Stimulated activated CD4-positive, alpha-beta T cell treated with anti-CD3 and anti-CD28 coated beads, Interleukin-12 subunit alpha, Interleukin-12 subunit beta, amount 100 ng/mL, for 48 hours (primary cell): ENCODE data around the gene TRIM62.

ENCODE experiments used
- DNase-seq, 3 donors: peaks; one replicate each; pipeline ENCODE4 v3.0.0-alpha.2; 2020; ENCODE audit warnings: low read depth in 2 of 3, low spot score in 1 of 3

TRIM62 gene

DNA sequence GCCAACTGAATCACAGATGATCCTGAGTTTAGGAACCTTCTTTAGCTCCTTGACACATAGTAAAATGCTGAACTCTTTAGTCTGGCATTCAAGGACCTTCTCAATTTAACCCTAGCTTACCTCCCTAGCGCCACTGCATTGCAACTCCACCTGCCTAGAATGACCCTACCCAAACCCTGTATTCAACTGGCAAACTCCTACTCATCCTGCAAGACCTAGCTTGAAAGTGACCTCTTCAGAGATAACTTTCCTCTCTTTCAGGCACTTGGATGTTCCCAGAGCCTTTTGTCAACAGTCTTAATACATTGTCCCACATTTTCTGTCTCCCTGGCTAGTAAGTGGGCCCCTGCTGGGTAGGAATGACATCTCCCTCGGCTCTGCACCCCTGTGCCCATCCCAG, 19.7 kb downstream of the TRIM62 start:
- no peak for DNase-seq

DNA sequence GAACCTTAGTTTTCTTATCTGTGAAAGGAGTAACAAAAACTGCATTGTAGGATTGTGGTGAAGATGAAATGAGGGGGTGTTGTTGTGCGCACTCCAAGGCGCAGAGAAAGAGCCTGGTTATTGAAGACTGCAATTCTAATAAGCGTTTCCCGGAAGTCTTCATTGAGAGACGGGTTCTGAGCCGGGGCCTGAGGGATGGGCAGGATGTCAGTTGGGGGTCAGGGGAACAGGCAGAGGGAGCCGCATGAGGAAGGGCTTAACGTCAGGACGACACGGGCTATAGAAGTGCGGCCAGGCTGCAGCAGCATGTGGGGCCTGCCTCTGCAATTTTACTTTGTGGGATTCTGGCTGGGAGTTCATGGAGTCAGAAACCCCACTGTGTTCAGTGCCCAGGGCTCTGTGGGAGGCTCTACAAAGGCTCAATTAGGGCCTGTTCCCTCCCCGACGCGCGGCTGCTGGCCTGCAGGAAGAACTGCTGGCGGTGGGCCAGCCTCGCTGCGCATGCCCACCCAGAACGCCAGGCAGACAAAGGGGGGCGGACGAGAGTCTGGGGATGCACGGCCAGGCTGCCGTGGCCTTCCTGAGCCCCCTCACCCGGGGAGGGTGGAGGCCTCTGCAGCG, 20.7 kb downstream of the TRIM62 start:
- DNase-seq = no peak

DNA sequence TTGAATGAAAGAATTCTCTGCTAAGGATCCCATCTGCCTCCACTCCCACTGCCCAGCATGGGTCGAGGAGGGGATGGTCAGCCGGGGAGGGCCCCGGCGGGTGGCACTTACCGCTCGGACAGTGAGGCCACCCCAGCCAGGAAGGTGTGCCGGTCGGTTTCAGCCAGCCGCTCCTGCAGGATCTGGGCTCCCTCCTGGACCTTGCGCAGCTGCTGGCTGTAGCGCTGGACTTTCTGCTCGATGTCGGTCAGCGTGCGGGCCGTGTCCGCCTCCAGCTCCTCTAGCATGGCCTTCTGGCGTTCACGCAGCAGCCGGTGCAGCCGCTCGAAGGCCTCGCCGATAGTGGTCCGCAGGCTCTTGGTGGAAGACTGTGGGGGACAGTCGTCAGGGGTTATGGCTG, 22.3 kb downstream of the TRIM62 start:
- no peak for DNase-seq

DNA sequence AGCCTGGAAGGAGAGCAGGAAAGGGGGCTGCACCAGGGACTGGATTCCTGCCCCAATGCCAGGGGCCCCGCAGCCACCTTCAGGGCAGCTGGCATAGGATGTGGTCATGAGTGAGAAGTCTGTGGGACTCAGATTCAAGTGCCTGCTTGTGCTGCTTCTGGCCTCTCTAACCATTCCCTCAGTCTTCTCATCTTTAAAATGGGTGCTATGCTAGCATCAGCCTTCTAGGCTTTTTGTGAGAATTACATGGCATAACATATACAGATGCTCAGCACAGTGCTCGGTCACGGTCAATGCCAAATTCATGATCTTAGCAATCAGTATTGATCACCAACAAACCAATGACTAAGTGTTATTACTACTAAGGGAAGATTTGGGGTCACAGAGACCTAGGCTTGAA, 23.5 kb downstream of the TRIM62 start:
- no peak for DNase-seq

DNA sequence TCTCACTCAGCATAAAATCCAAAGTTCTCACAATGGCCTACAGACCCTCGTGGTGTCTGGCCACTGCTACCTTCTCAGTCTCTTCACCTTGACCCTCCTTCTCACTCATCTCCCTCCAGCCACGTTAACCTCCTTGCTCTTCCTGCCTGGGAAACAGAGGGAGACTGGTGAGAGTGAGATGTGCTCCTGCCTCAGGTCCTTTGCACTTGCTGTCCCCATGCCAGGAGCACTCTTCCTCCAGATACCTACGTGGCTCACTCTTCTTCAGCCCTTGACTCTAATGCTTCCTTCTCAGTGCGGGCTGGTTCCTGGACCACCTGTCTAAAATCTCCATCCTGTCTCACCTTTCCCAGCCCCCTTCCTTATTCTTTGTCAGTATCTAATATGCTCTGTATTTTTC, 24.7 kb downstream of the TRIM62 start:
- DNase-seq = no peak

DNA sequence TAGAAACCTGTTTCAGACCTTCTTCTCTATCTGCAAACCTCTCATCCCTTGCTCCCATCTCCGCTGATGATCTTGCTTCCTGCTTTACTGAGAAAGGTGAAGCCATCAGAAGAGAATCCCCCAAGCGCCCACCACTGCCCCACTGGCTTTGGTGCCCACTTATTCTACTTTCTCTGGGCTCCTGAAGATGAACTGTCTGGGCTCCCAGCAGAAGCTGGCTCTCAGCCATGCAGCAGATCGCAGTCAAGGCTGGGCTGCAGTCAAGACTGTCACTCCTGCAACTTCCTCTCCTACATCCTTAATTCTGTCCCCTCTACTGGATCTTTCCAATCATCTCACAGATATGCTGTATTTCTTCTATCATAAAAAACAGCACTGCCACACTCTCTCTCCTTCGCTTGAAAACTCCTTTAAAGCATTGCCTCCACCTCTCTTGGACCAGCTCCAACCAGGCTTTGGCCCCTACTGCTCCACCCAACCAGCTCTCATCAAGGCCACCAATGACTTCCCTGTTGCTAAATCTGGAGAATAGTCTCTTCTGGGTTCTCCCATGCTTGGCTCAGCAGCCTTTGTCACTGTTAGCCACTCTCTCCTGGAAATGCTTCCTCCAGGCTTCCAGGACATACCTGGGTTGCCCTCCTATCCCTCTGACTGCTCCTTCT, 25.8 kb downstream of the TRIM62 start:
- no peak for DNase-seq

DNA sequence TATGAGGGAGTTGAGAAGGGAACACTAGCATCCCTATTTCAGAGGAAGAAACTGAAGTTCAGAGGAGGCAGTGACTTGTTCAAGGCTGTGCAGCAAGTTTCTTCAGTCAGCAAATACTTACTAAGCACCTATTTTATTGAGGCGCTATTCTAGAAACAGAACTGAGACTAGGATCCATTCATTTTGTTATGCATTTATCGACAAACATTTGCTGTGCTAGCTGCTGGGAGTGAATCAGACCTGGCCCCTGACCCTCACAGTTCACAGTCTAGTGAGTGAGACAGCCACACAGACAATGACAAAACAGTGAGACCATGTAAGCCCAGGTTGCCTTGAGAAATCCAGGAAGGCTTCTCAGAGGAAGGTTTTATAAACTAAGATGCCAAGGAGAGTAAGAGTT, 28.2 kb downstream of the TRIM62 start:
- no peak for DNase-seq

DNA sequence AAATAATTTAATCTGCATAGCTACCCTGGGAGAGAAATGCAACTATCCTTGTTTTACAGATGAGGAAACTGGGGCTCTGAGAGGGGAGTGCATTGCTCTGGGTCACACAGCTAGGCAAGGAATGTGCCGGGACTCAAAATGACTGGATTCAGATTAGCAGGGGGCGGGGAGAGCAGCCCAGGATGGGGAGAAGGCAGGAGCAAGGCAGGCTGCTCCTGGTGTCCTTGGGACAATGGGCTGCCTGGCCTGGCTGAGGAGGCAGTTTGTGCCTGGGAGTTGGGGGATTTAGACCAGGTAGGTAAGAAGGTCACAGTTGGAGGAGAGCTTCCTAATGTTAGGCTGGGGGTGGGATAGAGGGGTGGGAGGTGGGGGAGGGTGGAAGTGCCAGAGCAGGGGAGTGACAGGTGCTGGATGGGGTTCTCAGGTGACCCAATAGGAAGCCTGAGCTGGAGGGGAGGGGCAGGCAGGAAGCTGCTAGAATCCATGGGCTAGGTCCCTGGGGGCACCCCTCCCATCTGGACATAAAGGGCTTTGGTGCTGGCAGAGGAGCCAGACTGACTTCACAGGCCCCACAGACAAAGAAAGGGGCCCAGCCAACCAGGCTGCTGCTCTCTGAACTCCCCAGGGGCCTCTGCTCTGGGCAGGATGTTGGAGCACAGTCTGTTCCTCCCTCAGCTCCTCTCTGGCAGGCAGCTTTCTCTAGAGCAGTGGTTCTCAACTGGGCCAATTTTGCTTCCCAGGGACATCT, 29.0 kb downstream of the TRIM62 start:
- no peak for DNase-seq

DNA sequence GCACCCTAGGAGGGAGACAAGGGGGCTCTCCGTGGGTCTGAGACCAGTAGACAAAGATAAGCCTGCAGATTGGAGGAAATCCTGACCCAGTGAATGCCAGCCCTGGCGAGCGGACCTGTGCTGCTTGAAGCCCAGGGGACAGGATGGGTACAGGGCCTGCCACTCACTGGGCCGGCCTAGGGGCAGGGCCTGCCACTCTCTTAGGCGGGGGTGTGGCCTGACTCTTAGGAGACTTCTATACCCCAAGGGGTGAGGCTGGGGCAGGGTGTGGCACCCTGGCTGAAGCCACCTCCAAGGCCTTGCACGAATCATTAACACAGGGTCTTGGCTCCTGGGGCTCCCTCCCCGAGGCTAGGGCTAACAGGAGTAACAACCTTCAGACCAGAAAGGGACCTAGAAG, 30.7 kb downstream of the TRIM62 start:
- no peak for DNase-seq

DNA sequence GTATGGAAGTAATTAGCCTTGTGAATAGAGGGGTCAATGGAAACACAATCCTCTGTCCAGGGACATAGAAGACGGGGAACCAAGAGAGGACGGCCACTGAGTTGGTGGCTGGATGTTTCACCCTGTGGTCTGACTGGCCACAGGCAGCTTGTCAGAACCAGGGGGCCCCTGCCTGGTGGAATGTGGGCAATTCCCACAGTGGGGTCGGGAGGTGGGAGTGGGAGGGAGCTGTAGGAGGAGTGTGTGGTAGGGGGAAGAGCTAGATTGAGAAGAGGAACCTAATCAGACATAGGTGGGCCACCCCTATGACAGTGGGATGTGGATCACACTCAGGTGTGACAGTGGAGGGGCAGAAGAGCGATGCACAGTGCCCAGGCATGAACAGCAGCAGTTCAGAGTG, 31.3 kb downstream of the TRIM62 start:
- no peak for DNase-seq

DNA sequence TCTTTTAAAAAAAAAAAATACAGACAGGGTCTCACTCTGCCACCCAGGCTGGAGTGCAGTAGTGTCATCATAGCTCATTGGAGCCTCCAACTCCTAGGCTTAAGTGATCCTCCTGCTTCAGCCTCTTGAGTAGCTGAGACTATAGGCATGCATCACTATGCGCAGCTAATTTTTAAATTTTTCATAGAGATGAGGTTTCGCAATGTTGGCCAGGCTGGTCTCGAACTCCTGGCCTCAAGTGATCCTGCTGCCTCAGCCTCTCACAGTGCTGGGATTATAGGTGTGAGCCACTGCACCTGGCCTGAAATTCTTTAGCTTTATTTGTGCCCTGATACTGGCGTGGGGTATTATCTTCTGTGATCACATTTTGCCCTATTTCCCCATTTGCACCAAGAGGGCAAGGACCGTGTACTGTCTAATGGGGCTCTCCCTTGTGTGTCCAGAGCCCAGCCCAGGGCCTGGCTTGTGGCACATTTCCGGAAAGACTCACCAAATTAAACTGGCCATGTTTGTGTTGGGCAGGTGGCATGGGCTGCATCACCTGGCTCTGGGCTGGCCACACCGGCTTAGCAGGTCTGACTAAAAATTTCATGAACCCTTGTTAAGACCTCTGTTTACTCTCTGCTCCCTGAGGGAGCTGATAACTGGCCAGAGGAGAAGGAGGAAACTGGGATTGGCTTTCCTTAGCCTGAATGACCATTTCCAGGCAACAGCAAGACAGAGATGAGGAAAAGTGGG, 32.2 kb downstream of the TRIM62 start:
- no peak for DNase-seq

DNA sequence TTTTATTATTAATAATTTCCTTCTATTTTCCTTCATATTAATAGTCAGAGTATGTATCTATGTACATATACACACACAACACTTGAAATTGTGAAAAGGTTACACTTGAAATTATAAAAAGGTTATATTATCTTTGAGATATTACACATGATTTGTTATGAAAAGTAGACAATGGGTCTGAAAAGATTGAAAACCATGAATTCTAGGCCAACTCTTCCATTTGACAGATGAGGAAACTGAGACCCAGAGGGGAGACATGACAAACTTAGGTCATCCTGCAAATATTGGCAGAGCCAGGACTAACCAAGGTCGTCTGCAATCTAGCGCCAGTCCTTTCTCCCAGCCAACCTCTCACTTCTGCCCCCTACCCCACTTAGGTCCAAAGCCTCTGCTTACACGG, 33.2 kb downstream of the TRIM62 start:
- no peak for DNase-seq

DNA sequence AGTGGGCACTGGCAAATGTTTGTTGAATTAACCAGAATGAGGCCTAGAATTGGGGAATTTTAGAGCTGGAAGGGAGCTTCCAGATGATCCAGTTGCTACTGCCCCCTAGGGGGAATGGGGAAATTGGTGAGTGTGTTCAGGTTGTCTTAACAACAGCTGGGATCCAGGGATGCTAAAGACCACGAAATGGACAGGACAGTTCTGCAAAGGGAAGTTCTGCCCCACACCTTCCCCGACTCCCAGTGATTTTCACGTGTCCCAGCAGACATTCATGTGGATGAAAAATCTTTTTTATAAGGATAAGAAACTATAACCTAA, 33.9 kb downstream of the TRIM62 start:
- no peak for DNase-seq

DNA sequence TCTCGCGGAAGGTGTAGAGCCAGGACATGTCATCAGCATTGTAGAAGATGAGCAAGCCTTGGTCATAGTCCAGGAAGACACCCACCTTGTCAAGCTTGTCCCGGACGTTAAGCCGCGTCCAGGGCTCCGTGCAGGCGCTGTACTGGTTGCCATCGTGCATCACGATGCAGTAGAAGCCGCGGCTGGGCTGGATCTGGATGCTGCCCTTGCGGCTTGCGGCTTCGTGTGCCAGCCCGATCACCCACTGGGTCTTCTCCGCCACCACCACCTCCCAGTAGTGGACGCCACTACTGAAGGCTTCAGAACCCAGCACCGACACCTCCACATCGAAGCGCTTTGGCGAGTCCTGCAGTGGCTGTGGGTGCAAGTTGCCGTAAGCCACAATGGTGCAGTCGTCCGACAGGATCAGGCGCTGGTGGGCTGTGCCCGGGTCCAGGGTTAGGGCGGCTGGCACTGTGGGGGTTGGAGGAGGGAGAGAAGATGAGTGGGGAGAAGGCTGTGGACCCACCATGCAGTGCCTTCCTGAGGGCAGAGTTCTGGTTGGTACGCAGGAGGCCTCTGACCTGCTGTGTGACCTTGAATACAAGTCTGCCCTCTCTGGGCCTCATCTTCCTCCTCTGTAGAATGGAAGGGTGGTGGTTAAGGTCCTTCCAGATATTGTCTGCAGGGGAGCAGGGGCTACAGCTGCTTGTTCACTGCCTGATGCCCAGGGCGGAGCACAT, 34.4 kb downstream of the TRIM62 start:
- no peak for DNase-seq

DNA sequence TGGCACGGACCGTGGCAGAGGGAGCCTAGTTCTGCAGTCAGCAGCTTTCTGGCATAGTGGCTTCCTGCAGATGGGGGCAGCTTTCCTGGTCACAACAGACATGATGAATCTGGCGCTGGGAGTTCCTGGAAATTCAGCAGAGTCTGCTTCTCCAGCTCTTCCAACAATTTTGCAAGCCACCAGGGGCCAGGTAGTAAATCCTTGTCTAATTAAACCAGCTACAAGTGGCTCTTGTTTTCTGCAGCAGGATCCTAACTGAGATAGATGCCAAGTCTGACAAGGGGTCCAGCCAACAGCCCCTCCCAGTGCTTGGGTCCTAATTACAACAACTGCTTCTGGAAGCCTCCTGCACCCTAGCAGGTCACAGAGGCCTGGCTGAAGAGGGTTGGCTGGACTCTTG, 35.8 kb downstream of the TRIM62 start:
- DNase-seq = no peak

DNA sequence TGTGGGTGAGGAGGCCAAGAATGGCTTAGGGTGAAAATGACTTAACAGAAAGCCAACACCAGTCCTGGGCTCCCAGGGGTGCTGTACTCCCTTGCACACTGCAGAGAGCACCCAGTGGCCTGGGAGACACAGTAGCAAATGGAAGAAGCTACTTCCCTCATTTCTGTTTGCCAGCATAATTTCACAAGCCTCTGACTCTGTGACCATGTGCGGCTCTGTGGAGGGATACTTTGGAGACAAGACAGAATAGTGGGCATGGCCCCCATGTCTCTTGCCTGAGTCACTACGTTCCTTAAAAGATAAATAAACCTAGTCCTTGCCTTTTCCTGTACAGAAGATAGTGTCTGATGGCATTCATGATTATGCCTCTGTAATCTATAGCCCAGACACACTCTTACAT, 38.1 kb downstream of the TRIM62 start:
- no peak for DNase-seq

DNA sequence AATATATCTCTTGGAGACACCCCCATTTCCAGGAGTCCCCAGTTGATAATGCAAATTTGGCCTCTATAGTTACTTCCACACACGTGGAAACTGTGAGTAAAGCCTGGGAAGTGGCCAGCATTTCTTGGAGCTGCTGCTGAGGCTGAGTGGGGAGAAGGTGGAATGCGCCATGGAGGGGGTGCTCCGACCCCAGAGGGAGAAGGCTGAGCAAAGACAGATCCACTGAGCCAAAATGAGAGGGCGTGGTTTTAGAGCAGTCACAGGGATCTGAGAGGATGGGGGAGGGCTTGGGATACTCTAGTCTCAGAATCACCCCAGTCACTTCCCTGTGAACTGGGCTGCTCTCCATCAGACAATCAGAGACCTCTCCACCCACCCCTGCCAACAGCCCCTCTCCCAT, 38.7 kb downstream of the TRIM62 start:
- DNase-seq = no peak

DNA sequence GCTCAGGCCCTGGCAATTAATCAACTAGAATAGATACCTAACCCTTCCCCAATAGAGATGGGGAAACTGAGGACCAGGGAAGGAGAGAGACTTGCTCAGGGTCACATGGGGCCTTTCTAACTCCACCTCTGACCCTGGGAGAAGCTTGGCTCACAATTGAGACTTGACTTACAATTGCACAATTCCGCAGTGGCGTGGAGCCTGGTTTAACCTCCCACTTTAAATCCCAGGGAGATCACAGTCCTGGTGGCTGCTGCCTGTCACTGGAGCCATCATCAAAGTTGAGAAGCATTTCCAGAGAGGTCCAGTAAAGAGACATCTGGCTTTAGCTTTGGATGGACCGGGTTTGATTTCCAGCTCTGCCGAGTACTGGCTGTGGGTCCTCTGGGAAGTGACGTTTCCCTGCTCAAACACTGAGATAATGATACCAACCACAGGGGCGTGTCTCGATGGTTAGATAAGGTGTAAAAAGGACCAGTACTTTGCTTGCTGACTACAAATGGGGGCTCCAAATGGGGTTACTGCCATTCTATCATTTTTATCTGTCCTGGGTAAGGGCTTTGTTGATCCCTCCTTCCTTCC, 39.3 kb downstream of the TRIM62 start:
- DNase-seq = no peak

DNA sequence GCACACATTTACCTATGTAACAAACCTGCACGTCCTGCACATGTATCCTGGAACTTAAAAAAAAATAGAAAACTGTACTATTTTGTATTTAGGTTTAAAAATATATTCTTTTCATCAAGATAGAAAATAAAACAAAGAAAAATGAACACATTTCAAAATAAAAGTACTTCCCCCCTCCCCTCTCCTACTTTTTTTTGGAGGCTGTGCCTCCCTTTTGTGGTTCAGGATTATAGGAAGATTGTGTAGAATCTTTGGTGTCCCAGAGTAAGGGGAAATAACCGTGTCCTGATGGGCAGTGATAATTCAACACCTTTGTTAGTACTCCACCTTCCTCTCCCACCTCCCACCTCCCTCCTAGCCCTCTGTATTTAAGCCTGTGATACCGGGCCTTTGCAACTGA, 40.1 kb downstream of the TRIM62 start:
- no peak for DNase-seq

DNA sequence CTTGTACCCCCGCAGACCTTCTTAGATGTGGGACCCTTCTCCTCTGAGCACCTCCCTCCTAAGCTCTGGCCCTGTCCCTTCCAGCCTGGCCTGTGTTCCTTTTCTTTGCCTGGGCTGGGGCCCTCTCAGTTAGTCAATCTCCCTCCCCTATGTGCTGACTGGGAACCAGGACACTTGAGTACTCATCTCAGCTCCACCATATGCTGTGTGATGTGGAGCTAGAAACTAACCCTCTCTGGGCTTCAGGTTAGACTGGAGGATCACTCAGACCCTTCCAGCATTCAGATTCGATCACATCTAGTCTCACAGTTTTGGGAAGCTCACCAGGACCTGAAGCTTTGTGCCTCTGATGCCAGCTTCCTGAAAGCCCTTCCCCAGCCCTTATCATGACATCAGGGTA, 40.6 kb downstream of the TRIM62 start:
- DNase-seq = no peak
